GM12801 (cell line): ENCODE results near the gene AFF3.

ENCODE experiments used
- TF ChIP-seq, protein P1 (sequence below): IDR thresholded peaks from one replicate; pipeline ENCODE4 v1.5.1; 2011; ENCODE audit warnings: control low read depth; ENCODE audit not compliant: insufficient read length; ENCODE audit errors: extremely low read depth

Gene AFF3

GRCh38 chr2:99981840-99982239, 160.6 kb downstream of the AFF3 start:
- TF ChIP-seq, protein P1, sequence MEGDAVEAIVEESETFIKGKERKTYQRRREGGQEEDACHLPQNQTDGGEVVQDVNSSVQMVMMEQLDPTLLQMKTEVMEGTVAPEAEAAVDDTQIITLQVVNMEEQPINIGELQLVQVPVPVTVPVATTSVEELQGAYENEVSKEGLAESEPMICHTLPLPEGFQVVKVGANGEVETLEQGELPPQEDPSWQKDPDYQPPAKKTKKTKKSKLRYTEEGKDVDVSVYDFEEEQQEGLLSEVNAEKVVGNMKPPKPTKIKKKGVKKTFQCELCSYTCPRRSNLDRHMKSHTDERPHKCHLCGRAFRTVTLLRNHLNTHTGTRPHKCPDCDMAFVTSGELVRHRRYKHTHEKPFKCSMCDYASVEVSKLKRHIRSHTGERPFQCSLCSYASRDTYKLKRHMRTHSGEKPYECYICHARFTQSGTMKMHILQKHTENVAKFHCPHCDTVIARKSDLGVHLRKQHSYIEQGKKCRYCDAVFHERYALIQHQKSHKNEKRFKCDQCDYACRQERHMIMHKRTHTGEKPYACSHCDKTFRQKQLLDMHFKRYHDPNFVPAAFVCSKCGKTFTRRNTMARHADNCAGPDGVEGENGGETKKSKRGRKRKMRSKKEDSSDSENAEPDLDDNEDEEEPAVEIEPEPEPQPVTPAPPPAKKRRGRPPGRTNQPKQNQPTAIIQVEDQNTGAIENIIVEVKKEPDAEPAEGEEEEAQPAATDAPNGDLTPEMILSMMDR, result no peak

- TF ChIP-seq, protein P1, result no peak
These were observed 162.2 kb downstream of the AFF3 start for GRCh38 chr2:99980176-99980575.

- TF ChIP-seq, protein P1, result no peak
These were observed 164.4 kb downstream of the AFF3 start for GRCh38 chr2:99977966-99978365.

- TF ChIP-seq, protein P1, result no peak
These were observed 167.0 kb downstream of the AFF3 start for GRCh38 chr2:99975386-99975785.

DNA sequence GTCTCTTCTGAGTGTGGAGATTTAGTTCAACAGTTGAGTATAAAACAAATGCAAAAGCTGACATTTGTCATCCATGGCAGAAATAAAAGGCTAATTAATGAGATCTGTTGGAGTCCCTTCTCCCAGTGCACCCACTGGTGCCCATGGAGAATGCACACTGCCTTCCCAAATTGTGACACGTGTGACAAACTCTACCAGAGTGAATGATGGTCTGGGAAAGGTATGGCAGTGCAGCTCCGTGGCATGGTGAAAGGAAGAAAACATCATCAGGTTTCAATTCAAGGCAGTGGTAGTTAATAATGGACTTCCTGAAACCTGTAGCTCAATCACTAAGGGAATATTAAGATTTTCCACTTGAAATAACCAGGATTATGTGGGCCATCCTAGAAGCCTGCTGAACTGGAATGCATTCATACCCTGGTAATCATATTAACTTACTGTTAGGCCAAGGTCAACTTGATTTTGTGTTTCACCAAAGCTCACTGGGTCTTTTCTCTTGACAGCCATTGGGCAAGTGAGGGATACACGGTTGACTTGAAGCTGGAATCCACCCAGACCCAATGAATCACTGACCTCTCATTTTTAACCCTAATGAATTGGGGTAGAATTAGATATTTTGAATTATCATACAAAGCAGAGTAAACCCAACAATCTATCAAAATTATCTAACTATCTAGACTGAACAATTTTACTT, 167.6 kb downstream of the AFF3 start:
- TF ChIP-seq, protein P1, result no peak

GRCh38 chr2:99974275-99974674, 168.1 kb downstream of the AFF3 start:
- TF ChIP-seq, protein P1, result no peak

DNA sequence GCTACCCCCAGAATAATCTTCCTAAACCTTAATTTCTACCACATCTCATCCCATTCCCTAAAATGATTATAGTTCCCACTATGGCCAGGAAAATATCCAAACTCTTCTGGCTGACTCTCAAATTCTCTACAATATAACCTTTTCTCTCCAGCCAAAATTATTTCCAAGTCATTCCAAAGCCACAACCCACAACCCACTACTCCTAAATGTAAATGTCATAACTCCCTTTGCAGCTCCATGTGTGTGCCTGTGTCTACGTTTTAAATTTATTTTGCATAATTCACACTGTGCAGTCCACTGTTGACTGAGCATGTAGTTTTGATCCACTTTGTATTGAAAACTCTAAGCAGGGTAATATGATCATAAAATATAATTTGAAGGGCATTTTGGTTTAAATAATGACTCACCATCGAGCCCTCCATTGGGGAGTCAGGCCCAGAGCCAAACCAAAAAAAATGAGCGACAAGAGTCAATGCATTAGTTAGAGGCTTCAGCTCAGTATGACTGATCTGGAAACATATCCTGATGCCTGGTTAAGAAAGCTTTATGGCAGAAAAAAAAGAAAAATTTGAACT, 171.0 kb downstream of the AFF3 start:
- TF ChIP-seq, protein P1, result no peak
